ENCODE measurements around the gene VPS13D. TPM values are rescaled to one million over a fixed set of nuclear protein-coding genes. Genes with fewer than 3 reads are reported as not detected.

Gene VPS13D
- total and polyA plus RNA-seq, 10 of the 15 experiments (the other 5 are each of a cell fraction or from before 2014, with no cell fraction given) = 1.4 to 16.9 (median 8.5) TPM

DNA sequence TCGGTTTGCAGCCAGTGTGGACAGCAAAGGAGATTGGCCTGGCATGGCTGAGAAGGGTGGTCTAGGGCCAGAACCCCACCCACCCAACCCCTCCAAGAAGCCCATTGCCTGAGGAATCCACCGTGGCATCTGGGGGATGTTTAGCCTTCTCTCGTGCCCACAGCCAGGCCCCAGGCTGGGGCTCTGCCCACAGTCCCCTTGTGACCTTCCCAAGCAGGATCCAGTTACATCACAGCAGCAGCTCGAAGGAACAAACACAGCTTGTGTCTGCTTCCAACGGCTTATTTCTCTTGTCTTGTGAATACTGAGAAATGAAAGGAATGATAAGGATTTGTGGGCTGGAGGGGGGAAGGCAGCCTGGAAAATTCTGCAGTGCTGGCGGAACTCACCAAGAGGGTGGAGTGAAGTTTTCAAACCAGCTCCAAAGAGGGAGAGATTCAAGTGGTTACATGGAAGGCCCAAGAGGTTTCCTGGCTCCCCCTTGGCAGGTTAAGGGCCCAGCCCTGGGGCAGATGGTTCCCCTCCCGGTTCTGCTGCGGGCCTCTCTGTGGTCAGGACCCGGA is 326.6 kb downstream of the VPS13D start:
- TF ChIP-seq IKZF2 (IDR thresholded peaks at IDR 0.05) (no peak), ZNF207 (IDR thresholded peaks at IDR 0.05; ENCODE audit: borderline replicate concordance) (no peak), TARDBP (IDR thresholded peaks at IDR 0.05; ENCODE audit: borderline replicate concordance) (no peak), PAX8 (IDR thresholded peaks at IDR 0.05) (no peak), SMARCA5 (IDR thresholded peaks at IDR 0.05) (no peak), BRCA1 (IDR thresholded peaks at IDR 0.05; ENCODE audit: low read depth, low read length) (no peak), NR2F1 (conservative IDR thresholded peaks at IDR 0.05) (no peak)
- ChIA-PET RAD21 (ENCODE audit: unreplicated experiment) (no interaction called here), CTCF (interaction anchor here (0.7 kb wide), 1 partner anchor 102 kb away, joined by 4 read pairs; no protein-coding TSS in a partner anchor), SMC1A (ENCODE audit: uncharacterized antibody, unreplicated experiment) (no interaction called here), POLR2A (no interaction called here)
- in situ Hi-C loops (cut with MboI) (no loop called here), intact Hi-C loops (cut with micrococcal nuclease; ENCODE audit: unreplicated experiment) (no loop called here)
- DNase-seq (ENCODE audit: low read depth, low spot score) = no peak
- Histone ChIP-seq H3K27ac (ENCODE audit: control insufficient read depth, insufficient read depth) (no peak overlapping the region), H4K20me1 (ENCODE audit: control insufficient read depth, insufficient read depth) (no peaks in the 10 kb centered on the region), H3K9ac (ENCODE audit: control insufficient read depth, insufficient read depth, low read length) (no peak overlapping the region), H3K36me3 (ENCODE audit: control insufficient read depth in 2 of 2, insufficient read depth in 2 of 2, low read length in 1 of 2) (no peaks in the 10 kb centered on the region), H3K4me1 (ENCODE audit: control insufficient read depth, insufficient read depth, low read length) (no peaks in the 10 kb centered on the region), H3K9me3 (replicated peaks; ENCODE audit: control insufficient read depth, insufficient read depth, low read length) (no peaks in the 10 kb centered on the region; the same call in 2 of the 3 replicates), H2AFZ (ENCODE audit: control insufficient read depth, low read depth, low read length) (no peak overlapping the region), H3K27me3 (replicated peaks in 1 of 2; ENCODE audit: control insufficient read depth in 2 of 2, insufficient read depth in 2 of 2, low read length in 1 of 2) (no peaks in the 10 kb centered on the region; a peak in 1 of 4 replicates), H3K4me2 (ENCODE audit: control insufficient read depth, insufficient read depth) (no peak overlapping the region), H3K4me3 (no peak overlapping the region), H3K79me2 (ENCODE audit: control insufficient read depth, insufficient read depth, low read length) (no peaks in the 10 kb centered on the region)
- WGBS (ENCODE audit: insufficient coverage, insufficient replicate concordance, low lambda C conversion rate, missing lambda C conversion rate) = 19% methylated on average over 8 of the region's 9 CpGs
- no TSS peak for BruUV-seq (replicated peaks)
- FAIRE-seq = no peak
- ATAC-seq = no peak
